Measurements from ENCODE around the gene SLC2A10. TPM values are rescaled to one million over a fixed set of nuclear protein-coding genes. Genes with fewer than 3 reads are reported as not detected.

Gene SLC2A10
- total and polyA plus RNA-seq, 5 donors, result 4.6 to 8.5 (median 7.4) TPM

GRCh38 chr20:46682063-46682821 is 27.2 kb upstream of the SLC2A10 start:
- 80% methylated on average over 9 of the region's 9 CpGs for WGBS
- DNase-seq (no peak), ATAC-seq (no peak)
- H3K27me3 ChIP-seq (ENCODE audit: control insufficient read depth, insufficient read depth), result no peaks in the 10 kb centered on the region
- peaks cover 6% of the 10 kb centered on the region for H3K4me1 ChIP-seq (ENCODE audit: control insufficient read depth, insufficient read depth, low read length)
- H3K27ac ChIP-seq (ENCODE audit: low read length), result no peak overlapping the region
- no peak overlapping the region for H3K4me3 ChIP-seq (ENCODE audit: low read length)
- intact Hi-C loops (cut with DNase I), result loop anchor here in 1 of 4 donors (5.0 to 10.0 kb wide), 3 partner anchors 110 to 157 kb away; no protein-coding TSS in a partner anchor
- no peaks in the 10 kb centered on the region for H3K9me3 ChIP-seq (ENCODE audit: control insufficient read depth, low read length)

DNA sequence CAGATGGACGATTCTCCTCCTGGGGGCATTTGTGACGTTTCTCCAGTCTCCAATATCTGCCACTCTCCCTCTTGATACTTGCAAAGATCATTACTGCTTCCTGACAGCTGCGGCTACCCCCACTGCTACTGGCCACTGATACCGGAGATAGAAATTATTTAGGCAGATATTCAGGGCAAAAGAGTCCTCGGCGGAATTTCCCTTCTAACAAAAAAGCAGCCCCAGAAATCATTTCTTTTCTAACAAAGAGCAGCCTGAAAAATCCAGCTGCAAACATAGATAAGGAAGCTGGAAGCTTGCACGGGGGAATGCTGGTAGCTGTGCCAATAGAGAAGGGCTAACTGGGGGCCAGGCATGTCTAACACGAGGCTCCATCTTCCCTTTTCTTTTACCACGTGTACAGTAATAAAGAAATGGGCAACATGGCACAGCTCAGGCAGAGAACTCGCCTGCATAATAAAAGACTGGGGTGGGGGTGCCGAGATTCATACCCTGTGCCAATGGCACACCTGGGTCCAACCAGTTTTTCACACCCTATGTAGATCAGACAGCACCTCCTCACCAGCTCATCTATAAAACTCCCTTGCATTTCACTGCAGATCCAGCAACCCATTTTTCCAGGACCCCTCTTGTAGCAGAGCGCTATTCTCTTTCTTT is 26.3 kb upstream of the SLC2A10 start:
- WGBS, result 20% methylated on average over 12 of the region's 12 CpGs
- ATAC-seq, result peak; percentile 9 to 15
- intact Hi-C loops (cut with DNase I), result loop anchor here in 1 of 4 donors (5.0 to 10.0 kb wide), 3 partner anchors 111 to 158 kb away; no protein-coding TSS in a partner anchor

DNA sequence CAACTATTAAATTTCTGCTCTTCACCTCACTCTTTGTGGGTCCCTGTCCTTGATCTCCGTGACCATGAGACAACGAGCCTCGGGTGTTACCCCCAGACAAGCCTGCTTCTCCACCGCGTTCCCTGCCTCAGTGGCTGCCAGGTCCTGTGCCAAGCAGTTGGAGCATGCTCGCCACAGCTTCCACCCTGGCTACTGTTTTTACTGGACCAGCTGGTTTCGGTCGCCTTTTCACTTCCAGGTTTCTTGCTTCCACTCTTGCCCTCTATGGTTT is 25.8 kb upstream of the SLC2A10 start:
- Histone ChIP-seq H3K9me3 (ENCODE audit: control insufficient read depth, low read length) (no peaks in the 10 kb centered on the region), H3K27me3 (ENCODE audit: control insufficient read depth, insufficient read depth) (no peaks in the 10 kb centered on the region), H3K4me3 (ENCODE audit: low read length) (peak overlapping the region; percentile 29), H3K4me1 (ENCODE audit: control insufficient read depth, insufficient read depth, low read length) (peaks cover 8% of the 10 kb centered on the region), H3K27ac (ENCODE audit: low read length) (no peak overlapping the region)
- WGBS, result 26% methylated on average over 8 of the region's 8 CpGs
- DNase-seq, result peak in 1 of 3 donors; percentile 30
- ATAC-seq, result peak; percentile 10 to 30
- intact Hi-C loops (cut with DNase I), result loop anchor here in 1 of 4 donors (5.0 to 10.0 kb wide), 3 partner anchors 111 to 159 kb away; no protein-coding TSS in a partner anchor

More for the DNA sequence above, 26.3 kb upstream of the SLC2A10 start:
- Histone ChIP-seq H3K4me3 (ENCODE audit: low read length) (no peak overlapping the region), H3K27ac (ENCODE audit: low read length) (no peak overlapping the region), H3K4me1 (ENCODE audit: control insufficient read depth, insufficient read depth, low read length) (peaks cover 8% of the 10 kb centered on the region), H3K9me3 (ENCODE audit: control insufficient read depth, low read length) (no peaks in the 10 kb centered on the region), H3K27me3 (ENCODE audit: control insufficient read depth, insufficient read depth) (no peaks in the 10 kb centered on the region)
- no peak for DNase-seq

GRCh38 chr20:46683939-46684750 is 25.3 kb upstream of the SLC2A10 start:
- peak; percentile 80 to 83 for ATAC-seq
- peak; percentile 61 to 82 (median 67) for DNase-seq
- 25% methylated on average over 23 of the region's 23 CpGs for WGBS
- Histone ChIP-seq H3K27me3 (ENCODE audit: control insufficient read depth, insufficient read depth) (no peaks in the 10 kb centered on the region), H3K27ac (ENCODE audit: low read length) (no peak overlapping the region), H3K4me3 (ENCODE audit: low read length) (peak overlapping the region; percentile 29), H3K9me3 (ENCODE audit: control insufficient read depth, low read length) (no peaks in the 10 kb centered on the region), H3K4me1 (ENCODE audit: control insufficient read depth, insufficient read depth, low read length) (peaks cover 8% of the 10 kb centered on the region)
- intact Hi-C loops (cut with DNase I), result loop anchor here in 1 of 4 donors (5.0 to 10.0 kb wide), 3 partner anchors 112 to 159 kb away; no protein-coding TSS in a partner anchor

- intact Hi-C loops (cut with DNase I), result loop anchor here in 1 of 4 donors (10.0 kb wide), 1 partner anchor 164 kb away; no protein-coding TSS in a partner anchor
Observed at GRCh38 chr20:46688151-46689081, 21.0 kb upstream of the SLC2A10 start.

DNA sequence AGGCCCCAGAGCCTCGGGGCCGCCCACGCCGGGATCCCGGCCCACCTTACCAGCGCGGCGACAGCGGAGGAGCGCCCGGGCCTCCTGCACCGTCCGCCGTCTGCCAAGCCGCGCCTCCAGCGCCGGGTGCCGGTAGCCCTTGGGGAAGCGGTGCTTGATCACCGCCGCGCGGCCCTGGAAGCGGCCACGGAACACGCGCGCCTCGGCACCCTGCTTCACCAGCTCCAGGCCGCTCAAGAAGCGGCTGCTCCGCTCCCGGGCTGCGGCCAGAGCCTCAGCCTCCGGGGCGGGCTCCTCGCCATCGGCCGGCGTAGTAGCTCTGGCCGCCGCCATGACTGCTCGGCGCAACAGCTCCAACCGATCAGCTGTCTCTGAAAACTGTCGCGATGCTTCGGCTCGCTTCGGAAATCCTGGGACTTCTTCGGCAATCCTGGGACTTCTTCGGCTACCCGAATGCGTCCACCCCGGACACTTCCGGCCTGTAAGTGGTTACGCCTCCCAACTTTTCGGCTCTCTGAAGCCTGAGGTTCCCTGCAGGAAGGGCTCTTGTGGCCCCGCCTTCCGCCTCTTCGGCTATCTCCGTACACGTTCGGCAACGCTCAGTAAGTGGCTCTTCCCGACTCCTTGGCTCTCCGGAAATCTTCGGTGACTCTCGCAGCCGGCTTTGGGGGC is 20.2 kb upstream of the SLC2A10 start, which contains the start of gene TP53RK:
Gene TP53RK (minus strand): TSS at position 363 of the 672 bp plus-strand sequence. CDS start 30 bp downstream, at position 333.
- peak within 1 kb of the TSS; percentile 90 for H3K4me3 ChIP-seq (ENCODE audit: low read length)
- WGBS, result under 1% methylated on average over 71 of the region's 71 CpGs
- no peaks in the 10 kb centered on the region for H3K27me3 ChIP-seq (ENCODE audit: control insufficient read depth, insufficient read depth)
- H3K9me3 ChIP-seq (ENCODE audit: control insufficient read depth, low read length), result no peaks in the 10 kb centered on the region
- ATAC-seq, result peak; percentile 99
- H3K27ac ChIP-seq (ENCODE audit: low read length), result peak within 1 kb of the TSS; percentile 85
- intact Hi-C loops (cut with DNase I), result loop anchor here in 1 of 4 donors (10.0 kb wide), 1 partner anchor 164 kb away; no protein-coding TSS in a partner anchor
- H3K4me1 ChIP-seq (ENCODE audit: control insufficient read depth, insufficient read depth, low read length), result peaks cover 2% of the 10 kb centered on the region
- peak; percentile 100 for DNase-seq

More at GRCh38 chr20:46688151-46689081, 21.0 kb upstream of the SLC2A10 start:
- Histone ChIP-seq H3K27ac (ENCODE audit: low read length) (peak overlapping the region; percentile 85), H3K9me3 (ENCODE audit: control insufficient read depth, low read length) (no peaks in the 10 kb centered on the region), H3K4me3 (ENCODE audit: low read length) (peak overlapping the region; percentile 90), H3K27me3 (ENCODE audit: control insufficient read depth, insufficient read depth) (no peaks in the 10 kb centered on the region), H3K4me1 (ENCODE audit: control insufficient read depth, insufficient read depth, low read length) (peaks cover 2% of the 10 kb centered on the region)
- DNase-seq (no peak), ATAC-seq (no peak)
- WGBS, result 18% methylated on average over 20 of the region's 20 CpGs

- ATAC-seq (no peak), DNase-seq (no peak)
- Histone ChIP-seq H3K27ac (ENCODE audit: low read length) (peak overlapping the region; percentile 85), H3K4me1 (ENCODE audit: control insufficient read depth, insufficient read depth, low read length) (peaks cover 2% of the 10 kb centered on the region), H3K9me3 (ENCODE audit: control insufficient read depth, low read length) (no peaks in the 10 kb centered on the region), H3K4me3 (ENCODE audit: low read length) (peak overlapping the region; percentile 90), H3K27me3 (ENCODE audit: control insufficient read depth, insufficient read depth) (no peaks in the 10 kb centered on the region)
- intact Hi-C loops (cut with DNase I), result loop anchor here in 1 of 4 donors (10.0 kb wide), 1 partner anchor 165 kb away; no protein-coding TSS in a partner anchor
- 1% methylated on average over 12 of the region's 12 CpGs for WGBS
Observed at GRCh38 chr20:46689754-46690085, 19.7 kb upstream of the SLC2A10 start.

- 52% methylated on average over 13 of the region's 13 CpGs for WGBS
- no peak for DNase-seq
- intact Hi-C loops (cut with DNase I), result no loop called here
- Histone ChIP-seq H3K9me3 (ENCODE audit: control insufficient read depth, low read length) (no peaks in the 10 kb centered on the region), H3K27ac (ENCODE audit: low read length) (no peak overlapping the region), H3K4me3 (ENCODE audit: low read length) (peak overlapping the region; percentile 90), H3K27me3 (ENCODE audit: control insufficient read depth, insufficient read depth) (no peaks in the 10 kb centered on the region), H3K4me1 (ENCODE audit: control insufficient read depth, insufficient read depth, low read length) (peaks cover 2% of the 10 kb centered on the region)
- ATAC-seq, result no peak
Observed at GRCh38 chr20:46690219-46691106, 19.0 kb upstream of the SLC2A10 start.

DNA sequence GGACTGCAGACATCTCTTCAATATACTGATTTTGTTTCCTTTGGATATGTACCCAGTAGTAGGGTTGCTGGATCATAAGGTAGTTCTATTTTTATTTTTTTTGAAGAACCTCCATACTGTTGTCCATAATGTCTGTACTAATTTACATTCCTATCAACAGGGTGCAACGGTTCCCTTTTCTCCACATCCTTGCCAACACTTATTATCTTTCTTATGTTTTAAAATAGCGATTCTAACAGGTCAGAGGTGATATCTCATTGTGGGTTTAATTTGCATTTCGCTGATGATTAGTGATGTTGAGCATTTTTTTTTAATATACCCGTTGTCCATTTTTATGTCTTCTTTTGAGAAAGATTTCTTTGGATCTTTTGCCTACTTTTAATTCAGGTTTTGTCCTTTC is 18.3 kb upstream of the SLC2A10 start:
- no peak overlapping the region for H3K27ac ChIP-seq (ENCODE audit: low read length)
- intact Hi-C loops (cut with DNase I), result no loop called here
- no peak overlapping the region for H3K4me3 ChIP-seq (ENCODE audit: low read length)
- ATAC-seq (no peak), DNase-seq (no peak)
- H3K27me3 ChIP-seq (ENCODE audit: control insufficient read depth, insufficient read depth), result no peaks in the 10 kb centered on the region
- WGBS, result 64% methylated on average over 4 of the region's 4 CpGs
- no peaks in the 10 kb centered on the region for H3K9me3 ChIP-seq (ENCODE audit: control insufficient read depth, low read length)
- H3K4me1 ChIP-seq (ENCODE audit: control insufficient read depth, insufficient read depth, low read length), result peaks cover 2% of the 10 kb centered on the region
